GM19351 (cell line): ENCODE data around the gene C3.
"Not testable (repeated sequence)": the region's sequence is repeated elsewhere in the genome, so short reads cannot be mapped to it uniquely, and the experiment has no call there.

ENCODE experiments used
- ATAC-seq: cut with Tn5 transposase; IDR thresholded peaks from one replicate; pipeline ENCODE4 v1.9.1; 2021; ENCODE audit warnings: mild to moderate bottlenecking, moderate library complexity; ENCODE audit not compliant: unreplicated experiment

C3 gene

GRCh38 chr19:6667114-6667627 lies 53.3 kb downstream of the C3 start:
- no peak for ATAC-seq

- ATAC-seq, result no peak
Observed at GRCh38 chr19:6664916-6665315, 55.5 kb downstream of the C3 start.

GRCh38 chr19:6663236-6664201 lies 56.9 kb downstream of the C3 start:
- no peak for ATAC-seq

- ATAC-seq, result no peak
Observed at GRCh38 chr19:6662702-6663101, 57.7 kb downstream of the C3 start.

GRCh38 chr19:6661509-6662244 lies 58.8 kb downstream of the C3 start:
- ATAC-seq, result not testable (repeated sequence)

GRCh38 chr19:6660930-6661329 lies 59.5 kb downstream of the C3 start:
- ATAC-seq, result no peak

GRCh38 chr19:6656390-6656789 lies 64.1 kb downstream of the C3 start:
- ATAC-seq, result not testable (repeated sequence)

- no peak for ATAC-seq
Observed at GRCh38 chr19:6654347-6655310, 65.8 kb downstream of the C3 start.

- no peak for ATAC-seq
Observed at GRCh38 chr19:6652805-6653094, 67.7 kb downstream of the C3 start.

- no peak for ATAC-seq
Observed at GRCh38 chr19:6651965-6652804, 68.3 kb downstream of the C3 start.

- no peak for ATAC-seq
Observed at GRCh38 chr19:6649185-6649584, 71.3 kb downstream of the C3 start.

GRCh38 chr19:6648141-6648715 lies 72.2 kb downstream of the C3 start:
- no peak for ATAC-seq

GRCh38 chr19:6644796-6645195 lies 75.7 kb downstream of the C3 start:
- ATAC-seq, result no peak

GRCh38 chr19:6640333-6640732 lies 80.1 kb downstream of the C3 start:
- not testable (repeated sequence) for ATAC-seq

GRCh38 chr19:6639439-6639838 lies 81.0 kb downstream of the C3 start:
- no peak for ATAC-seq

GRCh38 chr19:6633456-6633813 lies 87.0 kb downstream of the C3 start:
- ATAC-seq, result not testable (repeated sequence)

- not testable (repeated sequence) for ATAC-seq
Observed at GRCh38 chr19:6632747-6633455, 87.5 kb downstream of the C3 start.

GRCh38 chr19:6632002-6632621 lies 88.3 kb downstream of the C3 start:
- no peak for ATAC-seq
